NB4 (cell line): ENCODE data around the gene GORASP1.

ENCODE experiments used
- DNase-seq: peaks from one replicate; pipeline ENCODE4 v3.0.0; 2010; ENCODE audit warnings: low read depth
- H3K4me3 ChIP-seq: one replicate; pipeline ENCODE4 v1.5.1; 2011; ENCODE audit warnings: mild to moderate bottlenecking, low read depth, low read length, moderate library complexity
- MYC ChIP-seq: IDR thresholded peaks from 2 replicates; pipeline ENCODE4 v1.6.1; 2011; ENCODE audit warnings: low read depth, low read length
- POLR2A ChIP-seq: IDR thresholded peaks from 2 replicates; pipeline ENCODE4 v1.6.1; 2011; ENCODE audit warnings: mild to moderate bottlenecking; ENCODE audit not compliant: insufficient read length; ENCODE audit errors: extremely low read depth
- TF ChIP-seq, protein P1 (sequence below): IDR thresholded peaks from one replicate; pipeline ENCODE4 v1.5.1; 2012; ENCODE audit warnings: low read depth, low read length
- TF ChIP-seq, protein P2 (sequence below): IDR thresholded peaks from 2 replicates; pipeline ENCODE4 v1.6.1; 2011; ENCODE audit warnings: low read depth, low read length

GORASP1 gene

GRCh38 chr3:39124876-39125840 lies 17.7 kb upstream of the GORASP1 start:
- no peak for DNase-seq
- TF ChIP-seq, protein P1, sequence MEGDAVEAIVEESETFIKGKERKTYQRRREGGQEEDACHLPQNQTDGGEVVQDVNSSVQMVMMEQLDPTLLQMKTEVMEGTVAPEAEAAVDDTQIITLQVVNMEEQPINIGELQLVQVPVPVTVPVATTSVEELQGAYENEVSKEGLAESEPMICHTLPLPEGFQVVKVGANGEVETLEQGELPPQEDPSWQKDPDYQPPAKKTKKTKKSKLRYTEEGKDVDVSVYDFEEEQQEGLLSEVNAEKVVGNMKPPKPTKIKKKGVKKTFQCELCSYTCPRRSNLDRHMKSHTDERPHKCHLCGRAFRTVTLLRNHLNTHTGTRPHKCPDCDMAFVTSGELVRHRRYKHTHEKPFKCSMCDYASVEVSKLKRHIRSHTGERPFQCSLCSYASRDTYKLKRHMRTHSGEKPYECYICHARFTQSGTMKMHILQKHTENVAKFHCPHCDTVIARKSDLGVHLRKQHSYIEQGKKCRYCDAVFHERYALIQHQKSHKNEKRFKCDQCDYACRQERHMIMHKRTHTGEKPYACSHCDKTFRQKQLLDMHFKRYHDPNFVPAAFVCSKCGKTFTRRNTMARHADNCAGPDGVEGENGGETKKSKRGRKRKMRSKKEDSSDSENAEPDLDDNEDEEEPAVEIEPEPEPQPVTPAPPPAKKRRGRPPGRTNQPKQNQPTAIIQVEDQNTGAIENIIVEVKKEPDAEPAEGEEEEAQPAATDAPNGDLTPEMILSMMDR: peak; percentile 1
- no peak for TF ChIP-seq POLR2A
- H3K4me3 ChIP-seq: no peak overlapping the region

DNA sequence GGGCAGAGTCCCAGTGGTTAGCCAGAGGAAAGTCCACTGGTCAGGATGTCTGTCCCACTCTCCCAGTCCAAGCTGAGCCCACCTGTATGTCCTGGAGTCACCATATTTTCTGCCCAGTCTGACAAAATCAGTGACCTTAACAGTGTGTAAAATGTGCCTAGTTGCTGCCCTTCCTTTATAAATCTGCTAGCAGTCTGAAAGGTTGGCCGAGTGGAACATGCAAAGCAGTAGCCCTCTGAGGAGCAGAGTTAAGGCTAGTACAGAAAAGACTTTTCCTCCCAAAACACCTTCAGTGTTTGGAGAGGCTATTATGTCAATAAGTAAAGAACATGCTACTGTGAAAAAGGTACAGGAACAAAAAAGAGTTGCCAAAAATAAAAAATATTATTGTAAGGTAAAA lies 15.4 kb upstream of the GORASP1 start:
- no peak for DNase-seq
- TF ChIP-seq, protein P2, sequence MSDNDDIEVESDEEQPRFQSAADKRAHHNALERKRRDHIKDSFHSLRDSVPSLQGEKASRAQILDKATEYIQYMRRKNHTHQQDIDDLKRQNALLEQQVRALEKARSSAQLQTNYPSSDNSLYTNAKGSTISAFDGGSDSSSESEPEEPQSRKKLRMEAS: no peak
- TF ChIP-seq POLR2A: no peak
- TF ChIP-seq, protein P1: no peak
- no peak for TF ChIP-seq MYC

DNA sequence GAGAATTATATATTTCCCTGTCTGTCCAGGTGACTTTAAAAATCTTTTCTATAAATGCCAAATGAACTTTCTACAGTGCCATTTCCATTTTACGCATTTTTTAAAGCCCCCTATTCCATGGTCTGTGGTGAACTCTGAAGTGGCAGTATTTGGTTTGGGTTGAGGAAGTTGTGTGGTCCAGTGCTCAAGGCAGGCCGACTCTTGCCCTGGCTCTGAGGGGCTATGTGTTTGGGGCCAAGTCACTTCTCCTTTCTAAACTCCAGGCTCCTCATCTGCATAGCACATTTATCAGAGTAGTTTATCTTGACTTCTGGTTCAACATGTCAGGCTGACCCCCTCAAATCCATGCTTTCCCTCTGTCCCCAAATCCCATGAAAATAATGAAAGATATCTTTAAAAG lies 14.2 kb upstream of the GORASP1 start:
- DNase-seq: peak; percentile 25
- no peak overlapping the region for H3K4me3 ChIP-seq
- TF ChIP-seq, protein P1: no peak
- TF ChIP-seq POLR2A: no peak
- no peak for TF ChIP-seq MYC
- TF ChIP-seq, protein P2: no peak

More for the DNA sequence above, 15.4 kb upstream of the GORASP1 start:
- no peak overlapping the region for H3K4me3 ChIP-seq

DNA sequence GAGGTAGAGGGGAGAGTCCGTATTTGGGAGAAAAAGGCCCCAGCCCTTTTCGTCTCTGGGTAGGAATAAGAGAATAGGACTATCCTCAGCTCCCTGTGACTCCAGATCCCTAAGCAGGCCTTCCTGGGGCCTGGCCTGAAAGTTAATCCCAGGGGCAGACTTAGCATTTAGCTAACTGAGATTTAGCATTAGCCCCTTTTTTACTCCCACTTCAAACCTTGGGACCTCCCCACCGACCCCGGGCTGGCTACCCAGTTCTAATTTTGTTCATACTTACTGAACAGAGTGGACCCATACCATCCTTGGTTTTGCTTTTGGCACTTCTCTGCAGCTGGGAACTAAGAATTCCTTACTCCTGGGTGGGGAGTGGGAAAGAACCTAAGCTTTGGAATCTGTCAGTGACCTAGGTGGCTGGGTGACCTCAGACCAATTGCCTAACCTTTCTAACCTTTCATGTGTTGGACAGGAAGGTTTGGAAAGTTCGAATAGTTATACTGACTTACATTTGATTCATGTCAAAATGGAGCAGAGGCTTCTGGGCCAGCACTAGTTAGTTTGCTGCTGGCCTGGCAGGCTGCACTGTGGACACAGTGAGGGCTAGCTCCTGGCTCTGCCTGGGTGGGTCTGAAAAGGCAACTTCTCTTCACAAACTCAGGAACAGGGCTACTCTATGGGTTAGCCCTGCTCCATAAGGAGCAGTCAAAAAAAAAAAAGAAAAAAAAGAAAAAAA lies 11.7 kb upstream of the GORASP1 start:
- TF ChIP-seq, protein P1: no peak
- TF ChIP-seq MYC (no peak), POLR2A (no peak)
- TF ChIP-seq, protein P2: no peak

GRCh38 chr3:39118079-39118478 lies 10.7 kb upstream of the GORASP1 start:
- TF ChIP-seq POLR2A (no peak), MYC (no peak)
- TF ChIP-seq, protein P2: no peak
- TF ChIP-seq, protein P1: no peak

More for the DNA sequence above, 11.7 kb upstream of the GORASP1 start:
- no peak for DNase-seq
- no peak overlapping the region for H3K4me3 ChIP-seq

More at GRCh38 chr3:39118079-39118478, 10.7 kb upstream of the GORASP1 start:
- H3K4me3 ChIP-seq: no peak overlapping the region
- peak; percentile 26 for DNase-seq
